Measurements from ENCODE around the gene CACNA2D1.

DNA sequence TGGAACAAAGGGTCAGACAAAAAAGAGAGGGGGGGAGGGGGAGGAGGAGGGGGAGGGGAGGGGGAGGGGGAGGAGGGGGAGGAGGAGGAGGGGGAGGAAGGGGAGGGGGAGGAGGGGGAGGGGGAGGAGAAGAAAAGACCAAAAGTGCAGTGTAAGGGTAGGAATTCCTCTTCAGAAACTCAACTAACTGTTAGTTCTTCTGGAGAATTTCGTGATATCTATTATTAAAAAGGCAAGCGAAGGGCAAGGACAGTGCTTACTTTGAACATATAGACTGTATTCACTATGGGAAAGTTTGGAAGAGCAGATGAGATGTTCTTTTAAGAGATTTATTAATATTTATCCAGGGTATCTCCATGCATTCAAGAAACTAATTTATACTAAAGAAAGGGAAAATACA, 258.1 kb downstream of the CACNA2D1 start:
- TF ChIP-seq POLR2A (IDR thresholded peaks at IDR 0.05; ENCODE audit: extremely low read depth, insufficient read length) (no peak), MYC (IDR thresholded peaks at IDR 0.05; ENCODE audit: low read depth, low read length) (no peak)
- TF ChIP-seq, protein P1, sequence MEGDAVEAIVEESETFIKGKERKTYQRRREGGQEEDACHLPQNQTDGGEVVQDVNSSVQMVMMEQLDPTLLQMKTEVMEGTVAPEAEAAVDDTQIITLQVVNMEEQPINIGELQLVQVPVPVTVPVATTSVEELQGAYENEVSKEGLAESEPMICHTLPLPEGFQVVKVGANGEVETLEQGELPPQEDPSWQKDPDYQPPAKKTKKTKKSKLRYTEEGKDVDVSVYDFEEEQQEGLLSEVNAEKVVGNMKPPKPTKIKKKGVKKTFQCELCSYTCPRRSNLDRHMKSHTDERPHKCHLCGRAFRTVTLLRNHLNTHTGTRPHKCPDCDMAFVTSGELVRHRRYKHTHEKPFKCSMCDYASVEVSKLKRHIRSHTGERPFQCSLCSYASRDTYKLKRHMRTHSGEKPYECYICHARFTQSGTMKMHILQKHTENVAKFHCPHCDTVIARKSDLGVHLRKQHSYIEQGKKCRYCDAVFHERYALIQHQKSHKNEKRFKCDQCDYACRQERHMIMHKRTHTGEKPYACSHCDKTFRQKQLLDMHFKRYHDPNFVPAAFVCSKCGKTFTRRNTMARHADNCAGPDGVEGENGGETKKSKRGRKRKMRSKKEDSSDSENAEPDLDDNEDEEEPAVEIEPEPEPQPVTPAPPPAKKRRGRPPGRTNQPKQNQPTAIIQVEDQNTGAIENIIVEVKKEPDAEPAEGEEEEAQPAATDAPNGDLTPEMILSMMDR (IDR thresholded peaks at IDR 0.05; ENCODE audit: low read depth, low read length) = no peak
- TF ChIP-seq, protein P2, sequence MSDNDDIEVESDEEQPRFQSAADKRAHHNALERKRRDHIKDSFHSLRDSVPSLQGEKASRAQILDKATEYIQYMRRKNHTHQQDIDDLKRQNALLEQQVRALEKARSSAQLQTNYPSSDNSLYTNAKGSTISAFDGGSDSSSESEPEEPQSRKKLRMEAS (IDR thresholded peaks at IDR 0.05; ENCODE audit: low read depth, low read length) = no peak
